GM21529 (cell line): Measurements from ENCODE around the gene PGA5.

Source experiments
- ATAC-seq: cut with Tn5 transposase; IDR thresholded peaks from one replicate; pipeline ENCODE4 v1.9.1; 2021; ENCODE audit not compliant: unreplicated experiment

Gene PGA5

DNA sequence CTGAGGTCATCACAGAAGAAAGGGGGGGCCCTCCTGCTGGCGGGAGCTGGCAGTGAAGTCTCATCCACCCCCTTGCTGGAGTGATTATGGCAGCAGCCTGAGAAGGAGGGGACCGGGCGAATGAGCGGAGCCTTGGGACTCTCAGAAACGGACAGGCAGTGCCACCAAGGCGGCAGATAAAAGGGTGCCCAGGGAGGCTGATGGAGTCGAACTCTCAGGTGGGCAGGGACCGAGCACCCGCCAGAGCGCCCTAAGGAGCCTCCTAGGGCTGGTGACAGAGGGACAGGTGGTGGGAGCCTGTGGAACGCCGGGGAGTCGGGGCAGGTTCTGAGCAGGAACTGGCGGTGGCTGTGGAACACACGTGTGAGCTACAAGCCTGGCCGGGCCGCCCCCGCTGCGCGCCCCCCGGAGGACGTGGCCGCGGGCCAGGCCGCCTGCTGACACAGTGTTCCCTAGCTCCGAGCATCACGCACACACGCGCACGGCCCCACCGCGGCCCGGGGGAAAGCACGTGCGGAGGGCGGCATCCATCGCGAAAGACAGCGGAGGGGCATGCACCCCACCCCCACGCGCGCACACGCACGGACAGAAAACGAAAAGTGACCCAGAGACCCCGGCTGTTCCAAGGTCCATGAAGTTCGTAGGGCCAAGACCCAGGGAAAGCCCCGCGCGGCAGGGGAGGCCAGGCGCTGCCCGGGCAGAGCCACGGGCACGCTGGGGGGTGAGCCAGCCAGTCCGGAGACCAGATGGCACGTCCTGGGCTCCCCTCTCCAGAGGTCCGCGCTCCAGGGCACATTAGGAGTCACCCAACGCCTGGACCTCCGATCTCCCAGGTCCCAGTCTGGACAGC is 53.1 kb downstream of the PGA5 start:
- peak; percentile 32 for ATAC-seq

DNA sequence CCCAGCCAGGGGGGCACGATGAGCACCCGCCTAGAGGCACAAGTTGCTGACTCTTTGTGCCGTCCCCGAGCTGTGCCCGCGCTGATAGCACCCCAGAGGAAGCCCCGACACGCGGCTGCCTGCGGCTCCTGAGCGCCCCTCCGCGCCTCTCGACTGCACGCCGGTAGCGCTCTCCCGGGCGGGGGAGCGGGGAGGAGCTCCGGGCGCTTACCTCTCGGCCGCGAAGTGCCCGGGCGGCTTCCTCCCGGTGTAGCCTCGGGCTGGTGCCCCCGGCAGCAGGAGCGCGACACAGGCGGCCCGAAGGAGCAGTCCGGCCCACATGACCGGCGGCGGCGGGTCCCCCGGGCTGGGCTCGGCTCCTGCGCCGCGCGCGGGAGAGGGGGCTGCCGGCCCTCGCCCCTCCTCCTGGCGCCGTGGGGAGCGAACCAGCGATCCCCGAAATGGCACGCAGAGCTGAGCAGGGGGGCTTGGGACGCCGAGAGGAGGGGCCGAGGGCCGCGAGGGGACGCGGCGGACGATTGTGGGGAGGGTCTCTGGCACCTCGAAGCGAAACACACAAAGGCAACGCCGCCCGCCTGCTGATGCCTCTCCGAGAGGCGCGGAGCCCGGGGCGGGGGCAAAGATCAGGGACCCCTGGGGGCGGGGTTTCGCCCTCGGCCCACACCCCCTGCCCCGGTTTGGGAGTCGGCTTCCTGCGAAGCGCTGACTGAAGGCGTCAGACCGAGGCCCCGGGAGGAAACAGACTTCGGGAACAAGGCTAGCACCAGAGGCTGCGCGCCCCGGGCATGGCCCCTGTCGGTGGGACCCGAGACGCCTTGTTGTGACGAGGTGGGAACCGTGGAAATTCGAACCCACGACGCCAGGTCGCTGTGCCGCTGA is 54.0 kb downstream of the PGA5 start, which contains the start of gene VWCE:
TSS of gene VWCE (minus strand) at position 600 of the 879 bp plus-strand sequence. CDS start at position 321, 279 bp downstream.
- peak; percentile 72 for ATAC-seq

- ATAC-seq: no peak
Measured at GRCh38 chr11:61295596-61295926, 54.6 kb downstream of the PGA5 start.

DNA sequence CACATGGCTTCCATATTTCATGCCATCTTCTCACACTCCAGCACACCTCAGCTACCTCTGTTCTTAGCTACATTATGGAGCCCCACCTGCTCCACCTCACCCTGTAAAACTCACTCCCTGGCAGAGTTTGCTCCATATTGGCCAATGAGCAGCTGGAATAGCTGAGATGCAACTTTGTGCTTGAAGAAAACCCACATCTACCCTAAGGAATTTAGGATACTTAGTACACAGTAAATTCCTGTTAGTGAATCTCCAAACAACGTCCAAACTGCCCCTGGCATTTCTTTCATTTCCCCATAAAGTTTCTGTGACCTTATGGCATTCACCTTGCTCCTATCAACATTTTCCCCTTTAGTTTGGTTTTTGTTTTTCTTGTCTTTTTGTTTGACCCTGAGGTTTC is 56.4 kb downstream of the PGA5 start:
- ATAC-seq: no peak

DNA sequence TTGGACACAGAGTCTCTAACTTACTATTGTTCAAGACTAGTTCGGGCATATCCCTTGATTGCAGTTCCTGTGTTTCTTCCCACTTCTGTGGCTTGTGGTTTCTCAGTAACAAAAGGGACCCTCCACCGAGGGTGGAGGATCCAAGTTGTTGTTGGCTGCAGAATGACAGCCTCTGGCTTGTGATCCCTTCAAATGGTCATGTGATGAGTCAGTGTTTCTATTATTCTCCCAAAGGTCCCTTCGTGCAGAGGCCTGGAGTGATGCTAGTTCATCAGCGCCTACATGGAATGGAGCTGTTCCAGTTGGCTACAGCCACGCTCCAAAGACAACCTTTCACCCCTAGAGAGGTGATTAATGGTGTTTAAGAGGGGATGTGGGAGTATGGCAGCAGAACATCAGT is 56.8 kb downstream of the PGA5 start:
- ATAC-seq: no peak

- no peak for ATAC-seq
Measured at GRCh38 chr11:61298663-61299244, 57.8 kb downstream of the PGA5 start.
